HG03432 (cell line): ENCODE measurements around the gene PPP1R13L.

Experiments used
- ATAC-seq: cut with Tn5 transposase; IDR thresholded peaks from one replicate; pipeline ENCODE4 v1.9.1; 2021; ENCODE audit warnings: mild to moderate bottlenecking, moderate library complexity; ENCODE audit not compliant: unreplicated experiment

Gene PPP1R13L

GRCh38 chr19:45368127-45368526 is 36.7 kb downstream of the PPP1R13L start:
- no peak for ATAC-seq

DNA sequence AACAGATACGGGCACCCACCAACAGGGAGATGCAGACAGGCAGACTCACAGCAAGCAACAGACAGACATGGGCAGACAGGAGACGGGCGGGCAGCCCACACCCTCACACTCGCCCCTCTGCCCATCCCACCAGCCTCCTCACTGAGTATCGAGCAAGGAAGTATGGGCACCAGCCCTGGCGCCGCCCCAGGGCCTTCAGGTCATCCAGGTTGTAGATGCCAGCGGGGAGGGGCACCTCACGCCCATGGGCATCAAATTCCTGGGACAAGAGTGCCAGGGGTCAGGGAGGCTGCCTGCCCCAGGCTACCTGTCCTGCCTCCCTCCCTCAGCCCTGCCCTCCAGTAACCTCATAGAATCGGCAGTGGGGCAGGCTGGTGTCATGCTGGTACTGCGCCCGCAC is 40.2 kb downstream of the PPP1R13L start:
- no peak for ATAC-seq

DNA sequence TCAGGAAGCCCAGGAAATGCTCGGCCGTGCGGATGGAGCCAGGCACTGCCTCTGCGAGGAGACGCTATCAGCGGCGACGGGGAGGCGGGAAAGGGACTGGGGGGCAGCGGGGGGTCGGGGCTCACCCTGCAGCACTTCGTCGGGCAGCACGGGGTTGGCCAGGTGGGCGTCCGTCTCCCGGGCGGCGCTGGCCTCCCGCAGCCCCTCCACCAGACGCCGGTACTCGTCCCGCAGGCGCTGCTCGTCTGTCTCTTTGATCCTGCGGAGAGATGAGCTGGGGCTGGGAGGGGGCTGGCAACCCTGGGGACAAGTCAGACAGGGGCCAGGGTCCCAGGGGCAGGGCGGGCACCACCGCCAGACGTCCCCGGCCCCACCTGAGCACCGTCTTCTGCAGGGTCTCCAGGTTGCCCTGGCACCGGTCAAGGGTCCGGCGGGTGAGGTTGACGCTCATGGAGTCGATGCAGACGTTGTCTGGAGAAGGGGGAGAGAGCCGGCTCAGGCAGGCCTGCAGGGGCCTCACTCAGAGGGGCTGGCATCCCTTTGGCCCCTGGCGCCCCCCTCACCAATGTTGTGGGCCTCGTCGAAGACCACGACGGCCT is 40.9 kb downstream of the PPP1R13L start:
- no peak for ATAC-seq

- no peak for ATAC-seq
Measured at GRCh38 chr19:45362291-45362690, 42.6 kb downstream of the PPP1R13L start.

DNA sequence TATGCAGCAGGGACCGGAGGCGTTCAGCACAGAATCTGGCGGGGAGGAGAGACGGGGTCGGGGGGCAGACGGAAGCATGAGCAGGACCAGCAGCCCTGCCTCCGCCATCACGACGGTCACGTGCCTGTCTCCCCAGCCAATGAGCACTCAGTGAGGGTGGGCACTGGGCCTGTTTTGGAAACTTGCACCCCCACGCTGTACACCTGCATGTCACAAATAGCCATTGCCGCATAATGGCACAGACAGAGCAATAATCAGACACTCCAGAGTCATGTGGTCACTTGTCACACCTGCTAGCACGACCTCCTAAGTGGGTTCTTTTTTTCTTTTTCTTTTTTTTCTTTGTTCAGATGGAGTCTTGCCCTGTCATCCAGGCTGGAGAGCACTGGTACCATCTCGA is 43.3 kb downstream of the PPP1R13L start:
- ATAC-seq, result no peak

- no peak for ATAC-seq
Measured at GRCh38 chr19:45358213-45358792, 46.6 kb downstream of the PPP1R13L start.

DNA sequence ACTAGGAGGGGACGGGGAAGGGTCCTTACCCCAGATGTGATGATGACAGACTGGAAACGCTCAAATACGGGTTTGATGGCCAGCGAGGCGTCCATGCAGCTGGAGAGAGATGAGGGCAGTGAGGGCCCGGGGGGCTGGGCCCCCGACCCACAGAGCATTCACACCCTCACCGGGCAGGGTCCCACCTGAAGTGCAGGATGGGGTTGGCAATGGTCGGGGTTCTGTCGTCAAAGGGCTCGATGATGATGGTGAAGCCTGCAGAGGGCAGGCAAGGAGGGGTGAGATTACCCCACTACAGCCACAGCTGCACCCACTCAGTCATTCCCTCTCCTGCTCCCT is 47.5 kb downstream of the PPP1R13L start:
- no peak for ATAC-seq

GRCh38 chr19:45356760-45357444 is 48.0 kb downstream of the PPP1R13L start:
- ATAC-seq, result no peak

DNA sequence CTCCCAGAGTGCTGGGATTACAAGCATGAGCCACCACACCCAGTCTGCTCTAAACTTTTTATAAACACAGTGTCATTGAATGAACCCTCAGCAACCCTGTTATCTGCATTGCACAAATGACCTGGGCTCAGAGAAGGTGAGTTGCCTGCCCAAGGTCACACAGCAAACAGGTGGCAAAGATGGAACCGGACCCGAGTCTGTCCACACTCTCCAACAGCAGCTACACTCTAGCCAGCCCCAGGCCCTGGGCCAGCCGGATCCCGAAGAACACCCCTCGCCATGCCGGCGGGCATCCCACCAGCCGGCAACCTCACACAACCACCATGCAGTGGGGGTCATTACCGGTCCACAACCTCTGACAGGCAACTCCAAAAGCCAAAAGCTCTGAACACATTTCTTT is 49.0 kb downstream of the PPP1R13L start:
- ATAC-seq, result no peak

- ATAC-seq, result no peak
Measured at GRCh38 chr19:45355402-45355801, 49.5 kb downstream of the PPP1R13L start.

- no peak for ATAC-seq
Measured at GRCh38 chr19:45354241-45354842, 50.5 kb downstream of the PPP1R13L start.

DNA sequence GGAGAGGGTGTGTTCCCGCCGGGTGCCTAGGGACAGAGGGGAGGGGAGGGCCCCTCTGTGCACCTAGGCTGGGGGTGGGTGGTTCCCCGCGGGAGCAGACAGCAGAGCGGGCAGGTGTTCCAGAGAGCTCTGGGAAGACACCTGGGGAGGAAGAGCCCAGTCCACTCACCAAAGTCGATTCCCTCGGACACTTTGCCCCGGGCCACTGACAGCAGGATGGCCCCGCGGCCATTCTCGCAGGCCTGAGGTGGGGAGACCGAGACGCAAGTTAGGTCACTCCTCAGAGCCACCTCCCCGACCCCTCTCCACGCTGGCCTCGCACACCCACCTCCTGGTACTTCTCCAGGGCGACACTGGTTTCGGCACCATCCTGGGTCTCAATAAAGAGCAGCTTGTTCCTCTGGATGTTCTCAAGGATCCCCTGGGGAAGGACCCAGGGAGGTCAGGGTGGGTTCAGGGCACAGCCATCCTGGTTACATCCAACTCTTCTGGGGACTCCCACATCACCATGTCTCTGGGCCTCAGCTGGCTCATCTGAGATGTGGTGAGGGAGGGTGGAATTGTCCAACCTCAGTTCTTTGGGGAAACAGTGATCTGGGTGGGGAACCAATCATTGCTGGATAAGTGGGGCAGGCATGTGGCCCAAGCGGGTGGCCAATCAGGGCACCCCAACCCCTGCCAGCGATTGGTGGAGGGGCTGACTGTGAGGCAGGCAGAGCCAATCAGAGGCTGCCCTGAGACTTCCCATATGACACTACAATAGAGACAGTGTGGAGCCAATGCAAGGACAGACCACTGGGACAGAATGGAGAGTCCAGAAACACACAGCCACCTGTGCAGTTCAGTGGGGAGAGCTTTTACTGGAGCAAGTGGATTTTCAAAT is 51.7 kb downstream of the PPP1R13L start:
- no peak for ATAC-seq

- no peak for ATAC-seq
Measured at GRCh38 chr19:45352471-45352870, 52.4 kb downstream of the PPP1R13L start.

DNA sequence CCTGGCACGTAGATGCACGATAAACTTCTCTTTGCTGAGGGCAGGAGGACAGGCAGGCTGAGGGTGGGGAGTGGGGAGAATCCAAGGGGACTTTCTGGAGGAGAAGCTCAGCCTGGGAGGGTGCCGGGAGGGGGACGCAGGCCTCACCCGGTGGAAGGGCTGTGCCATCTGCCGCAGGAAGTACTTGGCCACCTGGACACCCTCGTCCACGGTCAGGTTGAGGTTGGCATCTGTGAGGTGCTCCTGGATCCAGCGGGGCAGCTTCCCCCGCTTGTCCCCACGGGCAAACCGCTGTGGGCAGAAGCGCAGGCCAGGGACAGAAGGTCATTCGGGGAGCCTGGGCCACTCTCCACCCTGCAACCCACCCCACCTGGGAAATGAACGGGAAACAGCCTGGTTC is 52.8 kb downstream of the PPP1R13L start:
- ATAC-seq, result no peak

GRCh38 chr19:45351401-45351952 is 53.4 kb downstream of the PPP1R13L start:
- no peak for ATAC-seq

DNA sequence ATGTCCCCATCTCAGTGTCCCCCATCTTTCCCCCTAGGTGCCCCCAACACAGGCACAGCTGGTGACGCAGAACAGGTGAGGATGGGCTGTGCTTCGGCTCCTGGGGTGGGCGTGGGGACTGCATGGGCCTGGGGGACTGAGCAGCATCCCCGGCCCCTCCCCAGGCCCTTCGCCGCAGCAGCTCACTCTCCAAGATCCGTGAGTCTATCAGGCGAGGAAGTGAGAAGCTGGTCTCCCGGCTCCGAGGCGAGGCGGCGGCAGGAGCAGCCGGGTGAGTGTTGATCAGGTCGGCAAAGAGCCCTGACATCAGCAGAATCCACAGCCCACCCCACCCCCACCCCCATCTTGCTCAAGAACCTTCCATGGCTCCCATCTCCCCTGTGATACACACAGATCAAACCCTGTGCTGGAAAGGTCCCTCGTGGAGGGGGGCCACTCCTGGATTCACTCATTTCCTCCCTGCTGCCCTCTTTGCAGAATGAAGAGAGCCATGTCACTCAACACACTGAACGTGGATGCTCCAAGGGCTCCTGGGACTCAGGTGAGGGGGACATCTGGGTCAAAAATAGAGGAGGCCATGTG is 54.3 kb downstream of the PPP1R13L start:
- no peak for ATAC-seq

- no peak for ATAC-seq
Measured at GRCh38 chr19:45349430-45349941, 55.4 kb downstream of the PPP1R13L start.

- no peak for ATAC-seq
Measured at GRCh38 chr19:45349126-45349415, 55.8 kb downstream of the PPP1R13L start.

GRCh38 chr19:45348367-45349125 is 56.3 kb downstream of the PPP1R13L start:
- ATAC-seq, result no peak
